HG02610 (cell line): ENCODE results near the gene C5orf58.

ENCODE experiments used
- ATAC-seq: cut with Tn5 transposase; IDR thresholded peaks from one replicate; pipeline ENCODE4 v1.9.1; 2021; ENCODE audit warnings: mild to moderate bottlenecking, moderate library complexity; ENCODE audit not compliant: unreplicated experiment

The C5orf58 gene

DNA sequence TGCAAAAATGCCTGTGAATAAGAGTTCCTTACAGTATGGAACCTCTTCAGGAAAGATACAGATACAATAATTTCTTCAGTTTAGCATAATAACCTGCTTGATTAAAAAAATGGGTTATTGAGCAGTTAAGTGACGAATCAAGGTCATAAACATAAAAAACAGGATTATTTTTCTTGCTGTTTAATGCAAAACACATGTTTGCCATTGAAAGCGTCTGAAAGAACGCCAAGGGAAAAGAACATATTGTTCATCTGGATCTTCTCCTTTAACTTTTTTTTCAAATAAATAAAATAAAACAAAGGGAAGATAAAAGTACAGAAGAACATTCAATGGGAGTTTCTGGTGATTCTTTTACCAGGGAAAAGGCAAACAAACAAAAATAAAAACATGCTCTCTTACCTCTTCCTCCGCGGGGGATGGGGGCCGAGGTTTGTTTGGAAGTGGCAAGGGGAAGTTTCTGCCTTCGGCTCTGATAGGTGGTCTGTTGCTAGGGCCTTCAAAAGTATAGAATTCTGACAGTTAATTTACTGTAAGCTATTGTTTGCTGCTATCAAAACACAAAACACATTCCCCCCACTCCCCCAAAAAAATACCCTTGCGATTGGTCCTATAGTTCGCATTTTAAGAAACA is 20.1 kb downstream of the C5orf58 start:
- ATAC-seq = no peak

DNA sequence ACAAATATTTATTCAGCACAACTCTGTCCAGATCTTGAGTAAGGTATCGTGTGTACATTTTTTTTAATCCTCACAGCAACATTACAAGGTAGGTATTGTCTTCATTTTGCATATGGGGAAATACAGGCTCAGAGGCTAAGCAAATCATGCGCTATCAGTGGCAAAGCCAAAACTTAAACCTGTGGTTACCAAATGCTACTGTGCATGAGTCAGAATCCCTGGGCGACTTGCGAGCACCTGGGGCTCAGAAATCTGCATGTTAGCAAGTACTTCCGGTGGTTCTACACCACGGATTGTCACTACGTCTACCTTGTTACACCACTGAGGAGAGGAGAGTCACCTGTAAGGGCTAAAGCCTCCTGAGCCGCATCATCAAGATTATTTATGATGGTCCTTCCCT is 21.3 kb downstream of the C5orf58 start:
- peak; percentile 91 for ATAC-seq

DNA sequence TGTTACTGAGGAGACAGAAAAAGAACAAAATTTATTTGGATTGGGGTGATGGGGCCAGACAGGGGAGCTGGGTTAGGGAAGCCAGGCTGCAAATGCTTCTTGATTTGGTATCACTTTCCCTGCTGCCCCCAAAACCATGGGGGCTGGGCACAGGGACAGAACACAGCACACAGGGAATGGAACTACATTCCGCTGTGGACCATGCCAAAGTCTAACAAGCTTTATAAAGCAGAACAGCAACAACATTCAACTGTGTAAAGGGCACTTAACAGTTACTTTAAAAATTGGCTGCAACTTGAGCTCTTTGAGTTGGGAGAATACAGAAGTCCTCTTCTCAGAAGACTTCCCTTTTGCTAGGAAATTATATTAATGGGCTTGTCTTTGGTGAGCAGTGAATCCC is 23.8 kb downstream of the C5orf58 start:
- ATAC-seq = no peak

GRCh38 chr5:170257370-170257769 is 24.6 kb downstream of the C5orf58 start:
- no peak for ATAC-seq

DNA sequence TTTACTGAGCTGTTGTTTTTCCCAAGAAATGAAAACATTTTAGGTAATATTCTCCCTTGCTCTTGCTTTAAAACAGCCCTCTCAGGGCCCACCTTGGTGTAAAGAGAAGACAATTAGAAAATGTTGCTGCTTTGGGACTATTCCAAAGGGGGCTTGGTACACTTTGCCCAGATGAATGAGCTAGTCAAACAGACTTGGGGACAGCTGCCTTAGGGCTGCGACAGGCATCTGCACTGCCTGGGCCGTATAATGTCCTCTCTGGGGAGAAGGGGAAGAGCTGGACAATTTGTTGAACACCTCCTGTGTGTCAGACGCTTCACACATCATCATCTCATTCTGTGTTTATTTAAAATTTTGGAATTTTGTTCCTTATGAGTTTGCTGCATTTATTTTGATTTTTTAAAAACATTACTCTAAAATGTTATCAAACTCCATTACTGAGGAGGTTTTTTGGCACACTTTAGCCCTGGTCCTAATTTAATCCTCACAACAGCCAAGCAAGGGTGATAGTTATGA is 28.8 kb downstream of the C5orf58 start:
- no peak for ATAC-seq

DNA sequence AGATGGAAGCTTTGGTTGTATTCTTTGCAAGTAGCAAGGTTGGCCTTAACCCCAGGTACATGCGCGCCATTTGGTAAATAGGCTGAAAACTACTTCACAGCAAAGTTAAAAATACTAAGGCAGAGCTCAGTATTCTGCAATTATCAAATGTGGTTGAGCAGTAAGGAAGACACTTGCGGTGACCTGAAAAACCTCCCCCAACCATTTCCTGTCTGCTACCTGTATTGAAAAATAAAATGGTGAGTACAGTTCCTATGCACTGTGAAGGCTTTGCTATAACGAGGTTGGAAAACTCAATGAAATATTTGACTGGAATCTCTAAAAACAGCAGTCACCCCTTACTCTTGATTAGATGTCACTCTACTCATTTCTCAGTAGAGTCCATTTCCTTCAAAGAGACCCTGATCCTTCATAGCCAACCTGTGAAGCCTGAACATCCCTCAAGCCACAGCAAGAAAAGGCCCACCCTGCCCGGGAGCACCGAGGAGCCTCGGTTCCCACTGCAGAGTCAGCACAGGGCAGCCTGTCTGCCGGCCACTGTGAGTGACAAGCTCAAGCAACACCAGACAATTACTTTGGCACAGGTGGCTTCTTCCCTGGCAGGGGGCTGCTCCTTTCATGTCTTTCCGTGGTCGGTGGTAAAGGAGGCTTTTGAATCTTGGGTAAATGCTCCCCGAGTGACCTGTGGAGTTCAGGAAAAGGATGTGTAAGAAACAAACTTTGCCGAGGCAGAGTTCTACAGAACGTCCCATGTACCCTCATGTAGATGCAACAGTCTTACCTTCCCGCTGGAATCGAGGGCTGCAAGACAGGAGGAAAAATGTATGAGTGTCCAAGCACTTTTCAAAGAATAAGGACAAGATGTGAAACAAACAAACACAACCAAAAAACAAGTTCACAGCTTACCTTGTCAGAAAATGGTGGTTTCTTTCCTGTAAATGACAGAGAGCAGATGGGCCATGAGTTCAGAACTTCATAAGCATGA is 29.6 kb downstream of the C5orf58 start:
- ATAC-seq = no peak

GRCh38 chr5:170263906-170264305 is 31.1 kb downstream of the C5orf58 start:
- ATAC-seq = no peak

DNA sequence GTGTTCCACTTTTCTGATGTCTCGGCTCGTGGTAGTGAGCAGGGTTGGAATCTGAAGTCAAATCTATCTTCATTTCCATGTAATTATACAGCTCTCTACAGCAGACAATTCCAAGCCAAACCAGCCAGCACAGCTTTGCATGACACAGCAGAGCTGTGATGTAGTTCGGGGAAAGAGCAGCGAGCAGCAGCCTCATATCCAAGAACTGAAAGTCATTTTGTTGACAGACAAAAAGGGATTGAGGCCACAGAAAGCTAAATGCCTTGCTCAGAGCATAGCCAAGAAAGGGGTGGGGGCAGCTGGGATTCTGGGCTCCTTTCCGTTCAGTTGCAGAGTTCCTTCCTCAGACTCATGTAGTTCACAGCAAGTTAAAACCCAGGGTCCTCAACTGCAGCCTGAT is 32.7 kb downstream of the C5orf58 start:
- ATAC-seq = no peak

DNA sequence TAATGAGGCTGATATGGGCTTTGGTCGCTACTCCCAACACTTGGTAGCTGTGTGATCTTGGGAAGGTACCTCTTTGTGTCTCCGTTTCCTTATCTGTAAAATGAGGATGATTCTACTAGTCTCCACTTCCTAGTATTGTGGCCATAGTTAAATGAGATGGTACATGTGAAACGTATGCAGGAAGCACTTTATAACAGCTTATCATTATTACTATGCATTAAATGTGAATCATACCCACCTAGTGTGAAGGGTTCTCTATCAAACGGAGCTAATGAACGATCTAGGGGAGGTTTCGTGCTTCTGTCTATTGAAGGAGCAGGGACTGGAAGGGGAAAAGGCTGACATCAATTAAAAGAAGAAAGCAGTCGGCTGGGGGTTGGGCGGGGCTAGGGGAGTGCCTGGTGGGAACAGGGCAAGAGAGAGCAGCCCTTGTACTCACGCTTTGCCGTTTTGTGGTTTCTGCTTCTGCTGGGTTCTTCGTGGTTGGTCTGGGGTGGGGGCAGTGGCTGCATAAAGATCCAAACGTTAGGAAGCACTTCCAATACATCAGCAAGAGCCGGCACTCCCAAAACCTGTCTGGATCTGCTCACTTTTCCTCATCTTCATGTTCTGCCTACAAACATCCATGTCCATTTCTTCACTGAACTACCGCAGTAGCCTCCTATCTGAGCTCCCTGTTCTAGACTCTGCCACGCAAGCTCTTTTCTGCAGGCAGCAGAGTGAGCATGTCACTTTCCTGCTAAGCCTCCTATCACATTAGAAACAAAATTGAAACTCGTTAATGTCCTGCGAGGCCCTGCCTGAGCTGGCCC is 34.0 kb downstream of the C5orf58 start:
- no peak for ATAC-seq

- peak; percentile 72 for ATAC-seq
These were observed 34.8 kb downstream of the C5orf58 start for GRCh38 chr5:170267431-170268152.

GRCh38 chr5:170268153-170268689 is 35.4 kb downstream of the C5orf58 start:
- ATAC-seq = no peak

DNA sequence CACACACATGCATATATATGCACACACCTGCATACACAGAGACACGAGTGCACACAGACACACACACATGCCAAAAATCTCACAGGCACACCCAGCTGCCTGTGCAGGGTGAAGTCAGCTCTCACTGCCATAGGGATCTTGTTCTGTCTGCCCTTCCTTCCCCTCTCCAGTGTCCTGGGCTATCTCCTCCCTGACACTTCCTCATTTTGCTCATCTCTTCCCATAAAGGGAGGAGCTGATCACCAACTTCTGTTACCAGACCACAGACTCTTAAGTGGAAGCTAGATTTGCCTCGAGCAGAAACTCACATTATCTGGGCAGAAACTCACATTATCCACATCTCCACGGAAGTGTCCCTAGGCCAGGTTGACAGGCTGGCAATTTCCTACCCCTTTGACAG is 36.1 kb downstream of the C5orf58 start:
- no peak for ATAC-seq

DNA sequence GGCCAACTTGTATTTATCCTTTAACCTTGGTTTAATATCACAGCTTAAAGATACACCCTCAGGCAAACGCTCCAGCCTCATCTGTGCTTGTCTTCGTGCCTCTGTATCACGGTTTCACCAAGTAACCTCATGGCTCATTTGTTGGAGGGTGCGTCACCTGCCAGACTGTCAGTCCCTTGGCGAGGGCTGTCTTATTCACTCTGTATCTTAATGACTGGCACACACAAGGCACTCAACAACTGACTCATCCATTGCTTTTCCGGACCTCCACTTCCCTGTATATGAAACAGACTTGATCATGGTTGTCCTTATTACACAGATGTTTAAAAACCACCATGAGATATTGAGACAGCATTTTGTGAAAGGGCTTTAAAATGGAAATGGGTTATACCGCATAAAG is 36.8 kb downstream of the C5orf58 start:
- no peak for ATAC-seq

GRCh38 chr5:170270293-170271069 is 37.7 kb downstream of the C5orf58 start:
- ATAC-seq = no peak

- no peak for ATAC-seq
These were observed 41.4 kb downstream of the C5orf58 start for GRCh38 chr5:170273968-170274710.

GRCh38 chr5:170275376-170275994 is 42.7 kb downstream of the C5orf58 start:
- ATAC-seq = no peak

DNA sequence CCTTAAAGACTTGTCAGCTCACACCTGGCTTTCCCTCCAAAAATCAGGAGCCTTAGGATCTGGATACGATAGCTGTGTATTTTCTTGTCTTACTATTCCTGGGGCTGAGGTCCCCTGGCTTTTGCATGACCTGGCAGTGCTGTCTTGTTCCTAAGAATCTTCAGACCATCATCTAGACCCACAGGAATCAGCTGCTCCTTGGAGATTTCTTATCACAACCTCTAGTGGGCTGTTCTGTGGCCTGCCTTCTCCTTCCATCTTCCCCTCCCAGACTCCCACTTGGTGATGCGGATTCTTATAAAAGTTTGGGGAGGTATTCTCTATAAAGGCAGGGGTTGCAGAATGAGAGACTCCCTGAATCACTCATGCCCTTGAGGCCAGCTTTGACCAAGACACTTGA is 43.4 kb downstream of the C5orf58 start:
- no peak for ATAC-seq

DNA sequence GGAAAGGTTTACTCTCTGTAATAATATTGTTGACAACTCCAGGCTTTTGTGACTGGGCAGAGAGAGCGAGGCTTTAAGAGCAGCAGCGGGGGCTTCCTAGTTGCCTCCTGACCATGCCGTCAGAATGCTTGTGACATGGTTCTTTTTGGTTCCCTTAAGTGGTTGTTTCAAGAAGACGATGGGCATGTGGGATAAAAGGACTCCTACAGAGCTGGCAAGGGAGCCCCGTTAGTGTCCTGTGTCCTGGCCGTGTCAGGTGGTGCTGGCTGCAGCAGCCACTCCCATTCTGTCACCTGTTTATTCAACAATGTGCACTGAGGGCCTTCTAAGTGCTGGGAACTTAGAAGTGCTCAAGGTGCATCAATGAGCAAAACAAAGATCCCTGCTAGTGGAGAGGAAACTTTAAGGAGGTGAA is 45.1 kb downstream of the C5orf58 start:
- no peak for ATAC-seq
